HG03097 (cell line): Measurements from ENCODE around the gene AUTS2.

Source experiments
- ATAC-seq: cut with Tn5 transposase; IDR thresholded peaks from one replicate; pipeline ENCODE4 v1.9.1; 2021; ENCODE audit not compliant: unreplicated experiment, low FRiP score

AUTS2 gene

GRCh38 chr7:70383066-70383782, 784.9 kb downstream of the AUTS2 start:
- ATAC-seq = no peak

GRCh38 chr7:70384024-70384423, 785.7 kb downstream of the AUTS2 start:
- ATAC-seq = no peak

GRCh38 chr7:70384891-70385290, 786.6 kb downstream of the AUTS2 start:
- no peak for ATAC-seq

- no peak for ATAC-seq
These were observed 788.9 kb downstream of the AUTS2 start for GRCh38 chr7:70387217-70387616.

- no peak for ATAC-seq
These were observed 791.4 kb downstream of the AUTS2 start for GRCh38 chr7:70389531-70390151.

- ATAC-seq = no peak
These were observed 792.0 kb downstream of the AUTS2 start for GRCh38 chr7:70390251-70390650.

- ATAC-seq = no peak
These were observed 794.1 kb downstream of the AUTS2 start for GRCh38 chr7:70392256-70392876.

GRCh38 chr7:70392877-70393435, 794.7 kb downstream of the AUTS2 start:
- no peak for ATAC-seq

- no peak for ATAC-seq
These were observed 795.7 kb downstream of the AUTS2 start for GRCh38 chr7:70393956-70394355.

- no peak for ATAC-seq
These were observed 802.6 kb downstream of the AUTS2 start for GRCh38 chr7:70400829-70401380.

- no peak for ATAC-seq
These were observed 803.8 kb downstream of the AUTS2 start for GRCh38 chr7:70402069-70402468.

- no peak for ATAC-seq
These were observed 807.0 kb downstream of the AUTS2 start for GRCh38 chr7:70405241-70405640.

GRCh38 chr7:70406186-70406949, 808.1 kb downstream of the AUTS2 start:
- no peak for ATAC-seq

GRCh38 chr7:70406950-70407209, 808.6 kb downstream of the AUTS2 start:
- ATAC-seq = no peak

GRCh38 chr7:70408477-70408876, 810.2 kb downstream of the AUTS2 start:
- no peak for ATAC-seq

- ATAC-seq = no peak
These were observed 810.6 kb downstream of the AUTS2 start for GRCh38 chr7:70408891-70409290.

GRCh38 chr7:70410134-70410750, 812.0 kb downstream of the AUTS2 start:
- no peak for ATAC-seq

GRCh38 chr7:70414368-70414767, 816.1 kb downstream of the AUTS2 start:
- ATAC-seq = no peak

- ATAC-seq = no peak
These were observed 817.1 kb downstream of the AUTS2 start for GRCh38 chr7:70415179-70415972.
